Mucosa of descending colon (tissue), 3 donors: ENCODE data around the gene ZNF175. TPM values are rescaled to one million over a fixed set of nuclear protein-coding genes. Genes with fewer than 3 reads are reported as not detected.

Experiments used
- ATAC-seq: fragments of 200-7000 bp; cut with Tn5 transposase; one replicate; pipeline ENCODE4 v1.9.1; 2020; ENCODE audit warnings: mild to moderate bottlenecking, moderate library complexity
- DNase-seq, 3 donors: peaks; one replicate each; pipeline ENCODE4 v3.0.0-alpha.2; 2020
- H3K36me3 ChIP-seq: fragments of 200-600 bp; one replicate; pipeline ENCODE4 v1.8.0; 2021; ENCODE audit warnings: low read depth, mild to moderate bottlenecking
- H3K4me1 ChIP-seq: fragments of 200-600 bp; one replicate; pipeline ENCODE4 v1.8.0; 2021; ENCODE audit warnings: low read depth, mild to moderate bottlenecking
- H3K4me3 ChIP-seq: fragments of 200-600 bp; one replicate; pipeline ENCODE4 v1.8.0; 2021; ENCODE audit warnings: mild to moderate bottlenecking
- H3K9me3 ChIP-seq: fragments of 200-600 bp; one replicate; pipeline ENCODE4 v1.8.0; 2021; ENCODE audit warnings: mild to moderate bottlenecking
- CTCF ChIP-seq: fragments of 200-600 bp; IDR thresholded peaks from one replicate; pipeline ENCODE4 v1.8.0; 2022; ENCODE audit warnings: antibody characterized with exemption, mild to moderate bottlenecking
- intact Hi-C, 2 donors: fragments of 100-400 bp; cut with DNase I in 1 of 2; cut with micrococcal nuclease in 1 of 2; formaldehyde crosslinking; loops; one replicate each; pipeline versions ENCODE4 v1.11.0 to v1.11.1; 2022; cut with DNase I, micrococcal nuclease
- total RNA-seq, 3 donors: library from RNA; stranded (reverse); fragmentation: NEBNext Ultra II Directional in 2 of 3; extraction: Animal tissue kit (Norgen Biotek cat#: 25700) in 2 of 3; gene quantifications; one replicate each; pipeline versions ENCODE4 v1.2.1 to v1.2.4, GENCODE V29; 2021 to 2023
- donor health status: DM: no; HTN: no; CAD: no; lungs with moderate emphysema.
- donor health status: DM: no; HTN: no; CAD: no.
- donor health status: DM: no; HTN: yes; CAD: no.

Gene ZNF175
- total RNA-seq, 3 donors from 2014 or later = 9.4 to 13.6 (median 9.8) TPM

GRCh38 chr19:51541458-51542357 lies 29.4 kb upstream of the ZNF175 start:
- ATAC-seq = no peak
- H3K4me3 ChIP-seq = no peak overlapping the region
- TF ChIP-seq CTCF = no peak
- DNase-seq = no peak
- no peaks in the 10 kb centered on the region for H3K9me3 ChIP-seq
- H3K36me3 ChIP-seq = no peaks in the 10 kb centered on the region
- intact Hi-C loops = no loop called here
- H3K4me1 ChIP-seq = no peaks in the 10 kb centered on the region

GRCh38 chr19:51542699-51543098 lies 28.4 kb upstream of the ZNF175 start:
- H3K4me1 ChIP-seq = no peaks in the 10 kb centered on the region
- DNase-seq (no peak), ATAC-seq (no peak)
- H3K9me3 ChIP-seq = no peaks in the 10 kb centered on the region
- no peak for TF ChIP-seq CTCF
- no peak overlapping the region for H3K4me3 ChIP-seq
- intact Hi-C loops = no loop called here
- H3K36me3 ChIP-seq = no peaks in the 10 kb centered on the region

GRCh38 chr19:51544038-51544437 lies 27.0 kb upstream of the ZNF175 start:
- ATAC-seq (no peak), DNase-seq (no peak)
- no peaks in the 10 kb centered on the region for H3K4me1 ChIP-seq
- no peaks in the 10 kb centered on the region for H3K9me3 ChIP-seq
- TF ChIP-seq CTCF = no peak
- intact Hi-C loops = no loop called here
- no peak overlapping the region for H3K4me3 ChIP-seq
- H3K36me3 ChIP-seq = no peaks in the 10 kb centered on the region

- H3K36me3 ChIP-seq = no peaks in the 10 kb centered on the region
- intact Hi-C loops = no loop called here
- no peak overlapping the region for H3K4me3 ChIP-seq
- H3K4me1 ChIP-seq = no peaks in the 10 kb centered on the region
- ATAC-seq (no peak), DNase-seq (no peak)
- H3K9me3 ChIP-seq = no peaks in the 10 kb centered on the region
- TF ChIP-seq CTCF = no peak
These were observed 24.9 kb upstream of the ZNF175 start for GRCh38 chr19:51546107-51546649.

GRCh38 chr19:51546650-51547396 lies 24.3 kb upstream of the ZNF175 start:
- ATAC-seq (no peak), DNase-seq (no peak)
- no peaks in the 10 kb centered on the region for H3K9me3 ChIP-seq
- no peak overlapping the region for H3K4me3 ChIP-seq
- no peaks in the 10 kb centered on the region for H3K4me1 ChIP-seq
- H3K36me3 ChIP-seq = no peaks in the 10 kb centered on the region
- intact Hi-C loops = no loop called here
- TF ChIP-seq CTCF = no peak
